K562 (cell line): ENCODE results near the gene AGPAT1. TPM values are rescaled to one million over a fixed set of nuclear protein-coding genes. Genes with fewer than 3 reads are reported as not detected.

ENCODE experiments used
- ATF2 ChIP-seq: sonication (generic); formaldehyde crosslinking; IDR thresholded peaks from 2 replicates; pipeline ENCODE4 v1.8.1; 2022; ENCODE audit warnings: missing genetic modification reagents
- DPF2 ChIP-seq: fragments of 450-650 bp; IDR thresholded peaks from 2 replicates; pipeline ENCODE4 v1.6.1; 2016
- HNRNPL ChIP-seq: fragments of 200-400 bp; formaldehyde crosslinking; IDR thresholded peaks from 2 replicates; pipeline ENCODE4 v1.6.1; 2017; ENCODE audit warnings: low read depth, mild to moderate bottlenecking, low read length
- KLF1 ChIP-seq: fragments of 450-650 bp; IDR thresholded peaks from 2 replicates; pipeline ENCODE4 v1.6.1; 2016; ENCODE audit warnings: missing genetic modification characterization, missing compliant biosample characterization
- LEF1 ChIP-seq: fragments of 450-650 bp; IDR thresholded peaks from 2 replicates; pipeline ENCODE4 v1.6.1; 2016; ENCODE audit warnings: mild to moderate bottlenecking
- MEIS2 ChIP-seq: fragments of 450-650 bp; IDR thresholded peaks from 2 replicates; pipeline ENCODE4 v1.6.1; 2014; ENCODE audit warnings: mild to moderate bottlenecking; ENCODE audit not compliant: partially characterized antibody
- MLX ChIP-seq, 2 experiments: fragments of 450-650 bp in 1 of 2; sonication (generic) in 1 of 2; formaldehyde crosslinking; conservative IDR thresholded peaks; 2 replicates each; pipeline versions ENCODE4 v1.4.0 to v1.8.1; 2020 to 2022; ENCODE audit warnings: mild to moderate bottlenecking in 1 of 2, missing genetic modification reagents in 1 of 2
- MTA2 ChIP-seq: fragments of 450-650 bp; IDR thresholded peaks from 2 replicates; pipeline ENCODE4 v1.6.1; 2016; ENCODE audit warnings: low read depth
- MYC ChIP-seq, 2 experiments: fragments of 250-450 bp in 1 of 2; sonication (Bioruptor Pico) in 1 of 2; IDR thresholded peaks; 2 replicates each; pipeline versions ENCODE4 v1.5.1 to v1.6.1; 2012 to 2021; ENCODE audit warnings: low read depth in 2 of 2, borderline replicate concordance in 1 of 2, improper control_type of control experiment in 1 of 2, low read length in 1 of 2, mild to moderate bottlenecking in 1 of 2, moderate library complexity in 1 of 2
- SP2 ChIP-seq: IDR thresholded peaks from 2 replicates; pipeline ENCODE4 v1.6.1; 2011; ENCODE audit warnings: mild to moderate bottlenecking, low read depth, low read length, moderate library complexity; ENCODE audit not compliant: poor library complexity, severe bottlenecking; ENCODE audit errors: extremely low read depth
- SRSF9 ChIP-seq: fragments of 200-400 bp; formaldehyde crosslinking; IDR thresholded peaks from 2 replicates; pipeline ENCODE4 v1.6.1; 2017; ENCODE audit warnings: low read depth, low read length, borderline replicate concordance
- TEAD1 ChIP-seq, 2 experiments: fragments of 450-650 bp in 1 of 2; sonication (generic) in 1 of 2; formaldehyde crosslinking; IDR thresholded peaks; 2 replicates each; pipeline versions ENCODE4 v1.4.0 to v1.8.0; 2020 to 2022; ENCODE audit warnings: mild to moderate bottlenecking in 2 of 2, missing genetic modification reagents in 1 of 2
- THRB ChIP-seq: fragments of 450-650 bp; formaldehyde crosslinking; conservative IDR thresholded peaks from 2 replicates; pipeline ENCODE4 v1.4.0; 2022; ENCODE audit warnings: mild to moderate bottlenecking, missing genetic modification characterization
- VEZF1 ChIP-seq: fragments of 200-800 bp; sonication (Bioruptor generic); IDR thresholded peaks from 2 replicates; pipeline ENCODE4 v1.6.1; 2017; ENCODE audit warnings: missing genetic modification characterization, missing compliant biosample characterization
- ZEB2 ChIP-seq: fragments of 450-650 bp; IDR thresholded peaks from 2 replicates; pipeline ENCODE4 v1.6.1; 2016
- ZMIZ1 ChIP-seq, 2 experiments: fragments of 150-350 bp in 1 of 2; IDR thresholded peaks; 2 replicates each; pipeline ENCODE4 v1.6.1; 2012 to 2016; ENCODE audit warnings: low read depth in 2 of 2, low read length in 2 of 2, mild to moderate bottlenecking in 1 of 2, moderate library complexity in 1 of 2
- ZNF133 ChIP-seq: fragments of 250-450 bp; sonication (Bioruptor Pico); IDR thresholded peaks from 2 replicates; pipeline ENCODE4 v1.4.0; 2020; ENCODE audit warnings: mild to moderate bottlenecking
- ZNF766 ChIP-seq: fragments of 200-800 bp; sonication (Bioruptor generic); conservative IDR thresholded peaks from 2 replicates; pipeline ENCODE4 v1.6.1; 2016; ENCODE audit warnings: missing genetic modification characterization, missing compliant biosample characterization
- polyA plus RNA-seq, 8 experiments: library from polyadenylated mRNA; depleted of rRNA in 4 of 8; stranded (reverse) in 5 of 8; unstranded in 3 of 8; fragments of >200 nt; fragmentation: Nextera tagmentation in 2 of 8; fragmentation: Illumina TruSeq in 1 of 8; extraction: Ambion mirVana in 2 of 8; extraction: Trizol in 1 of 8; gene quantifications; 2 replicates each; pipeline versions ENCODE4 v1.2.1 to v1.2.3, GENCODE V29; 2011 to 2014; ENCODE audit warnings: inconsistent platforms in 1 of 8, missing spikeins in 1 of 8
- total RNA-seq, 7 experiments: library from RNA; depleted of rRNA in 6 of 7; stranded (reverse); fragments of >200 nt in 6 of 7; fragmentation: Illumina TruSeq in 2 of 7; extraction: Trizol in 2 of 7; gene quantifications; 2 replicates each; pipeline versions ENCODE4 v1.2.1 to v1.2.3, GENCODE V29; 2011 to 2021; ENCODE audit warnings: low replicate concordance in 1 of 7

The AGPAT1 gene
- total and polyA plus RNA-seq, 9 of the 15 experiments (the other 6 are each of a cell fraction or from before 2014, with no cell fraction given), result 37.9 to 176 (median 69.4) TPM

GRCh38 chr6:32194825-32195651, 19.2 kb upstream of the AGPAT1 start (continued):
- peak; percentile 35; the same call in 1 of the 2 replicates for TF ChIP-seq MYC (IDR thresholded peaks at IDR 0.05; ENCODE audit: low read depth, low read length)
- peak; percentile 72; the same call in 1 of the 2 replicates for TF ChIP-seq MYC (CRISPR knock-in tag; IDR thresholded peaks at IDR 0.05; ENCODE audit: borderline replicate concordance, low read depth)
- no peak; the same call in 1 of the 2 replicates for TF ChIP-seq MTA2
- TF ChIP-seq HNRNPL, result no peak
- peak; percentile 72; the same call in 1 of the 2 replicates for TF ChIP-seq THRB
- peak; percentile 11 for TF ChIP-seq MEIS2
- peak; percentile 78 for TF ChIP-seq DPF2
- no peak for TF ChIP-seq ATF2
- TF ChIP-seq SP2, result peak; percentile 39
- no peak for TF ChIP-seq SRSF9
- no peak for TF ChIP-seq VEZF1
- TF ChIP-seq KLF1 (tag), result no peak
- no peak for TF ChIP-seq MLX (CRISPR knock-in tag; conservative IDR thresholded peaks at IDR 0.05)
- 0 out of 2 replicates have a peak, but pooled peaks have one; percentile 27 for TF ChIP-seq ZNF133
- 0 out of 4 replicates have a peak, but pooled peaks of 1 of the 2 experiments have one; percentile 27 for TF ChIP-seq ZMIZ1 (IDR thresholded peaks at IDR 0.05; ENCODE audit: low read depth in 2 of 2, low read length in 2 of 2)
- TF ChIP-seq ZNF766 (CRISPR knock-in tag), result peak; percentile 45; the same call in 1 of the 2 replicates
- TF ChIP-seq LEF1, result peak; percentile 59
- no peak for TF ChIP-seq ZEB2
- TF ChIP-seq TEAD1 (CRISPR knock-in tag; IDR thresholded peaks at IDR 0.05), result peak; percentile 90 to 91
